Caco-2 (cell line): Measurements from ENCODE around the gene CLSTN2. TPM values are rescaled to one million over a fixed set of nuclear protein-coding genes. Genes with fewer than 3 reads are reported as not detected.

ENCODE experiments used
- BruUV-seq: library from RNA; stranded (reverse); fragments of 400-500 nt; replicated peaks from 2 replicates; lab custom pipeline; 2021; lab: Mats Ljungman, UMichigan
- CTCF ChIA-PET: fragments of 300-600 bp; sonication (Branson Sonifier 250); formaldehyde crosslinking; loops from one replicate; lab custom pipeline; 2022; ENCODE audit warnings: antibody characterized with exemption; lab: Charles Lee
- POLR2A ChIA-PET: fragments of 300-600 bp; sonication (Branson Sonifier 250); formaldehyde crosslinking; loops from one replicate; lab custom pipeline; 2022; ENCODE audit warnings: antibody characterized with exemption; lab: Charles Lee
- DNase-seq, 2 experiments: peaks; one replicate each; pipeline versions ENCODE4 v3.0.0 to v3.0.0-alpha.2; 2020 to 2022
- H3K27me3 ChIP-seq: replicated peaks from 2 replicates; pipeline ENCODE4 v1.6.0; 2011; ENCODE audit warnings: low read length; ENCODE audit not compliant: control insufficient read depth, insufficient read depth
- H3K36me3 ChIP-seq: 2 replicates; pipeline ENCODE4 v1.5.1; 2011; ENCODE audit warnings: low read length; ENCODE audit not compliant: control insufficient read depth, insufficient read depth
- H3K4me1 ChIP-seq: fragments of 250-450 bp; sonication (Bioruptor Pico); 2 replicates; pipeline ENCODE4 v1.5.1; 2020; ENCODE audit warnings: mild to moderate bottlenecking
- H3K4me3 ChIP-seq: 2 replicates; pipeline ENCODE4 v1.5.1; 2011; ENCODE audit warnings: low read depth, mild to moderate bottlenecking, control low read depth, low read length
- H3K9me3 ChIP-seq: fragments of 250-450 bp; sonication (Bioruptor Pico); 2 replicates; pipeline ENCODE4 v1.5.1; 2020; ENCODE audit warnings: mild to moderate bottlenecking, moderate library complexity
- H3K27ac Mint-ChIP-seq: one replicate; pipeline ENCODE4 v1.8.0; 2022; ENCODE audit warnings: mixed read lengths; ENCODE audit not compliant: unreplicated experiment
- H3K27me3 Mint-ChIP-seq: one replicate; pipeline ENCODE4 v1.8.0; 2022; ENCODE audit warnings: mixed read lengths; ENCODE audit not compliant: insufficient read depth, unreplicated experiment
- H3K36me3 Mint-ChIP-seq: one replicate; pipeline ENCODE4 v1.8.0; 2022; ENCODE audit warnings: mild to moderate bottlenecking, mixed read lengths; ENCODE audit not compliant: insufficient read depth, unreplicated experiment
- H3K4me1 Mint-ChIP-seq: one replicate; pipeline ENCODE4 v1.8.0; 2022; ENCODE audit warnings: low read depth, mixed read lengths; ENCODE audit not compliant: unreplicated experiment
- H3K4me3 Mint-ChIP-seq: one replicate; pipeline ENCODE4 v1.8.0; 2022; ENCODE audit warnings: mild to moderate bottlenecking, moderate library complexity, mixed read lengths; ENCODE audit not compliant: unreplicated experiment
- H3K9me3 Mint-ChIP-seq: one replicate; pipeline ENCODE4 v1.8.0; 2022; ENCODE audit warnings: mixed read lengths; ENCODE audit not compliant: unreplicated experiment
- CTCF ChIP-seq, 2 experiments: fragments of 200-600 bp in 1 of 2; IDR thresholded peaks; 1 replicate in 1 of 2; 2 replicates in 1 of 2; pipeline versions ENCODE4 v1.5.1 to v1.8.0; 2011 to 2022; ENCODE audit warnings: antibody characterized with exemption in 1 of 2, control low read depth in 1 of 2, inconsistent platforms in 1 of 2, low read depth in 1 of 2, low read length in 1 of 2, mild to moderate bottlenecking in 1 of 2, moderate library complexity in 1 of 2; ENCODE audit not compliant: insufficient read depth in 1 of 2, severe bottlenecking in 1 of 2, unreplicated experiment in 1 of 2
- intact Hi-C: fragments of 100-400 bp; cut with micrococcal nuclease; formaldehyde crosslinking; loops from one replicate; pipeline ENCODE4 v1.10.0; 2022; ENCODE audit not compliant: unreplicated experiment
- total RNA-seq: library from RNA; stranded (reverse); gene quantifications from 2 replicates; pipeline ENCODE4 v1.2.3, GENCODE V29; 2022

Gene CLSTN2
- total RNA-seq, 1 experiment from 2014 or later, result 26.1 TPM

GRCh38 chr3:140206196-140207040 lies 271.4 kb downstream of the CLSTN2 start:
- Mint-ChIP-seq H3K9me3 (no peaks in the 10 kb centered on the region), H3K4me3 (no peak overlapping the region), H3K36me3 (no peaks in the 10 kb centered on the region), H3K27ac (no peak overlapping the region), H3K4me1 (no peaks in the 10 kb centered on the region), H3K27me3 (peaks cover 3% of the 10 kb centered on the region)
- intact Hi-C loops, result loop anchor here (10.0 kb wide), 1 partner anchor 222 kb away; no protein-coding TSS in a partner anchor
- no peaks in the 10 kb centered on the region for H3K9me3 ChIP-seq
- DNase-seq, result peak; percentile 40 to 59
- CTCF ChIA-PET, result no interaction called here
- no peaks in the 10 kb centered on the region for H3K36me3 ChIP-seq
- no peaks in the 10 kb centered on the region for H3K4me1 ChIP-seq
- no TSS peak for BruUV-seq
- POLR2A ChIA-PET, result no interaction called here
- H3K27me3 ChIP-seq, result no peaks in the 10 kb centered on the region
- peak in 1 of 2 experiments; percentile 59 for TF ChIP-seq CTCF (IDR thresholded peaks at IDR 0.05; ENCODE audit: insufficient read depth in 1 of 2, low read depth in 1 of 2, low read length in 1 of 2, severe bottlenecking in 1 of 2, unreplicated experiment in 1 of 2)
- no peak overlapping the region for H3K4me3 ChIP-seq

GRCh38 chr3:140207541-140207940 lies 272.6 kb downstream of the CLSTN2 start:
- no peaks in the 10 kb centered on the region for H3K4me1 ChIP-seq
- Mint-ChIP-seq H3K4me1 (no peaks in the 10 kb centered on the region), H3K27ac (no peak overlapping the region), H3K36me3 (no peaks in the 10 kb centered on the region), H3K27me3 (peaks cover 3% of the 10 kb centered on the region), H3K9me3 (no peaks in the 10 kb centered on the region), H3K4me3 (no peak overlapping the region)
- no peak for DNase-seq
- POLR2A ChIA-PET, result no interaction called here
- H3K4me3 ChIP-seq, result no peak overlapping the region
- H3K36me3 ChIP-seq, result no peaks in the 10 kb centered on the region
- no peak for TF ChIP-seq CTCF (IDR thresholded peaks at IDR 0.05; ENCODE audit: insufficient read depth in 1 of 2, low read depth in 1 of 2, low read length in 1 of 2, severe bottlenecking in 1 of 2, unreplicated experiment in 1 of 2)
- H3K27me3 ChIP-seq, result no peaks in the 10 kb centered on the region
- no TSS peak for BruUV-seq
- H3K9me3 ChIP-seq, result no peaks in the 10 kb centered on the region
- CTCF ChIA-PET, result no interaction called here
- intact Hi-C loops, result loop anchor here (10.0 kb wide), 1 partner anchor 223 kb away; no protein-coding TSS in a partner anchor

GRCh38 chr3:140216249-140216648 lies 281.3 kb downstream of the CLSTN2 start:
- no peaks in the 10 kb centered on the region for H3K9me3 ChIP-seq
- no peak for DNase-seq
- Mint-ChIP-seq H3K36me3 (no peaks in the 10 kb centered on the region), H3K4me3 (no peak overlapping the region), H3K9me3 (no peaks in the 10 kb centered on the region), H3K27ac (no peak overlapping the region), H3K27me3 (no peaks in the 10 kb centered on the region), H3K4me1 (no peaks in the 10 kb centered on the region)
- H3K36me3 ChIP-seq, result no peaks in the 10 kb centered on the region
- peak; percentile 40 to 52 for TF ChIP-seq CTCF (IDR thresholded peaks at IDR 0.05; ENCODE audit: insufficient read depth in 1 of 2, low read depth in 1 of 2, low read length in 1 of 2, severe bottlenecking in 1 of 2, unreplicated experiment in 1 of 2)
- no peaks in the 10 kb centered on the region for H3K4me1 ChIP-seq
- no peaks in the 10 kb centered on the region for H3K27me3 ChIP-seq
- POLR2A ChIA-PET, result no interaction called here
- no TSS peak for BruUV-seq
- intact Hi-C loops, result no loop called here
- no peak overlapping the region for H3K4me3 ChIP-seq
- CTCF ChIA-PET, result no interaction called here
